Mesendoderm (in vitro differentiated cells): ENCODE results near the gene ACAP3.

Experiments
- DNase-seq: peaks from one replicate; pipeline ENCODE4 v3.0.0; 2013
- H2AK5ac ChIP-seq: 2 replicates; pipeline ENCODE4 v1.6.1; 2013; ENCODE audit warnings: low read length, inconsistent platforms
- H2BK120ac ChIP-seq: 2 replicates; pipeline ENCODE4 v1.6.1; 2013; ENCODE audit warnings: low read depth, mild to moderate bottlenecking, low read length, moderate library complexity, mixed read lengths
- H2BK15ac ChIP-seq: replicated peaks from 2 replicates; pipeline ENCODE4 v1.6.1; 2013; ENCODE audit warnings: low read depth, mild to moderate bottlenecking, moderate library complexity
- H2BK5ac ChIP-seq: 2 replicates; pipeline ENCODE4 v1.6.1; 2013; ENCODE audit warnings: low read length, inconsistent platforms
- H3K18ac ChIP-seq: 2 replicates; pipeline ENCODE4 v1.6.1; 2013; ENCODE audit warnings: mild to moderate bottlenecking, low read length, mixed read lengths
- H3K23ac ChIP-seq: one replicate; pipeline ENCODE4 v1.6.1; 2013; ENCODE audit warnings: low read length
- H3K27ac ChIP-seq: 2 replicates; pipeline ENCODE4 v1.5.1; 2013; ENCODE audit warnings: low read depth, mild to moderate bottlenecking, inconsistent platforms, low read length, moderate library complexity
- H3K27me3 ChIP-seq: 2 replicates; pipeline ENCODE4 v1.6.1; 2013; ENCODE audit warnings: low read length, control low read depth, mild to moderate bottlenecking, inconsistent platforms; ENCODE audit not compliant: insufficient read depth, poor library complexity
- H3K36me3 ChIP-seq: 2 replicates; pipeline ENCODE4 v1.6.1; 2013; ENCODE audit warnings: low read length, inconsistent platforms; ENCODE audit not compliant: control insufficient read depth, insufficient read depth
- H3K4ac ChIP-seq: one replicate; pipeline ENCODE4 v1.6.1; 2013; ENCODE audit warnings: low read depth, mild to moderate bottlenecking, low read length, moderate library complexity
- H3K4me1 ChIP-seq: 2 replicates; pipeline ENCODE4 v1.6.1; 2013; ENCODE audit warnings: low read depth, low read length, inconsistent platforms; ENCODE audit not compliant: control insufficient read depth
- H3K4me2 ChIP-seq: 2 replicates; pipeline ENCODE4 v1.6.1; 2013; ENCODE audit warnings: low read length
- H3K4me3 ChIP-seq: 2 replicates; pipeline ENCODE4 v1.5.1; 2013; ENCODE audit warnings: mild to moderate bottlenecking, low read length
- H3K56ac ChIP-seq: one replicate; pipeline ENCODE4 v1.6.1; 2013; ENCODE audit warnings: low read length
- H3K79me1 ChIP-seq: 2 replicates; pipeline ENCODE4 v1.6.1; 2013; ENCODE audit warnings: low read length, inconsistent platforms
- H3K79me2 ChIP-seq: 2 replicates; pipeline ENCODE4 v1.6.1; 2013; ENCODE audit warnings: mild to moderate bottlenecking, low read length; ENCODE audit not compliant: control insufficient read depth, insufficient read depth
- H3K9ac ChIP-seq: 2 replicates; pipeline ENCODE4 v1.6.1; 2013; ENCODE audit warnings: low read length, inconsistent platforms
- H4K5ac ChIP-seq: one replicate; pipeline ENCODE4 v1.6.1; 2013; ENCODE audit warnings: low read length
- H4K8ac ChIP-seq: one replicate; pipeline ENCODE4 v1.6.1; 2013; ENCODE audit warnings: low read depth, mild to moderate bottlenecking, control low read depth, low read length, moderate library complexity
- whole genome bisulfite sequencing: extraction: QIAGEN DNeasy Blood & Tissue Kit; methylation state at CpG from one replicate; pipeline ENCODE4 v1.1.7; 2013; ENCODE audit warnings: low lambda C conversion rate, missing lambda C conversion rate; ENCODE audit not compliant: insufficient coverage; ENCODE audit errors: extremely low coverage; 5-methylcytosine and 5-hydroxymethylcytosine counted together

ACAP3 gene

DNA sequence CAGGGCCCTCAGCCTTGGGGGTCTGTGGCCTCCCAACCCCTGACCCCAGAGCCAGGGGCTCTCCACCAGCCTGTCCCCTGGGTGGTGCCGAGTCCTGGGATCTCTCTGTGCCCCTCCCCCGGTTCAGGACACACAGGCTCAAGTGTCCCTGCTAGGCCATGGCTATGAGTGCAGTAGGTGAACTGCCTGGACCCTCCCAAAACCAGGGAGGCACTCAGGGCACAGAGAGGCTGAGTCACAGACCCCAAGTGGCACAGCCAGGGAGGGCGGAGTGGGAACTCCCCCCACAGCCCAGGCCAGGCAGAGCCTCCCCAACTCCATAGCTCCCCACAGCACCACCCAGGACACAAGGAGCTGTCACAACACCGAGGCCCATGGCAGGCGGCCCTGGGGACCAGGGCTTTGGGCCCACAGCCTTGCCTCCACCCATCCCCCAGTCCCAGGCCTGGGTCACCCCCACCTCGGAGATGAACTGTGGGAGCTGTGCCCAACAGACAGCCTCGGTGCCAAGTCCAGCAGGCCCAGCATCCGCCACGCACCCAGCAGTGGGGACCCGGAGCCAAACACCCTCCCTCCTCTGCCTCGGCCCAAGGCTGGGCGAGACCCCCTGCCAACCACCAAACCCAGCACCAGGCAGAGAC lies 38.2 kb upstream of the ACAP3 start:
- H3K9ac ChIP-seq = no peak overlapping the region
- peaks cover 13% of the 10 kb centered on the region for H3K79me1 ChIP-seq
- peaks cover 2% of the 10 kb centered on the region for H3K4me1 ChIP-seq
- H3K4me2 ChIP-seq = no peak overlapping the region
- H3K4me3 ChIP-seq = no peak overlapping the region
- H2AK5ac ChIP-seq = no peak overlapping the region
- no peaks in the 10 kb centered on the region for H3K27me3 ChIP-seq
- no CpG with 5 or more reads among the region's 12 CpGs for WGBS
- no peak overlapping the region for H3K27ac ChIP-seq
- H3K4ac ChIP-seq = no peak overlapping the region
- DNase-seq = no peak
- no peak overlapping the region for H3K23ac ChIP-seq
- H2BK120ac ChIP-seq = no peak overlapping the region
- H4K5ac ChIP-seq = no peak overlapping the region
- H4K8ac ChIP-seq = no peak overlapping the region
- H3K79me2 ChIP-seq = peaks cover 16% of the 10 kb centered on the region
- H2BK5ac ChIP-seq = no peak overlapping the region
- no peak overlapping the region for H3K56ac ChIP-seq
- no peak overlapping the region for H2BK15ac ChIP-seq
- peaks cover 4% of the 10 kb centered on the region for H3K36me3 ChIP-seq
- H3K18ac ChIP-seq = no peak overlapping the region

DNA sequence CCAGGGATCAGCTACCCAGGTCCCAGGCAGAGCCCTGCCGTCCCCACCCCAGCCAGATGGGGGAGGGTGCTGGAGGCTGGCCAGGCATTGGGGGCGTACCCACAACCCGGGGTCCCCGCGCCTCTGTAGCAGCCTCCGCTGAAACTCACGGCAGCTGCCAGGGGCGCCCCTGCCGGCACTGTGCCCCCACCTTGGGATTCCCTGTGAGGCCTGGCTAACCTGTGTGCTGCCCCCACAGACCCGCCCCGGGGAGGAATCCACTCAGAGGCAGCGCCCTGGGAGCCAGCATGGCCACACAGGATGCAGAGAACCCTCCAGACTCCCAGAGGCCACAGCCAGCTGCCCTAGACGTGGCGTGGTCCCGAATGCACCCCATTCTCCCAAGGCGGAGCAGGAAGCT lies 37.7 kb upstream of the ACAP3 start:
- H3K36me3 ChIP-seq = peaks cover 7% of the 10 kb centered on the region
- no peak overlapping the region for H3K4me2 ChIP-seq
- no peak overlapping the region for H3K27ac ChIP-seq
- H2AK5ac ChIP-seq = no peak overlapping the region
- WGBS = no CpG with 5 or more reads among the region's 16 CpGs
- no peak overlapping the region for H2BK5ac ChIP-seq
- no peaks in the 10 kb centered on the region for H3K27me3 ChIP-seq
- DNase-seq = no peak
- no peak overlapping the region for H3K56ac ChIP-seq
- H3K4ac ChIP-seq = no peak overlapping the region
- H3K4me1 ChIP-seq = peaks cover 2% of the 10 kb centered on the region
- H3K9ac ChIP-seq = no peak overlapping the region
- no peak overlapping the region for H3K23ac ChIP-seq
- no peak overlapping the region for H3K18ac ChIP-seq
- peaks cover 13% of the 10 kb centered on the region for H3K79me1 ChIP-seq
- H2BK120ac ChIP-seq = no peak overlapping the region
- no peak overlapping the region for H3K4me3 ChIP-seq
- peaks cover 16% of the 10 kb centered on the region for H3K79me2 ChIP-seq
- H4K8ac ChIP-seq = no peak overlapping the region
- H4K5ac ChIP-seq = no peak overlapping the region
- H2BK15ac ChIP-seq = no peak overlapping the region

DNA sequence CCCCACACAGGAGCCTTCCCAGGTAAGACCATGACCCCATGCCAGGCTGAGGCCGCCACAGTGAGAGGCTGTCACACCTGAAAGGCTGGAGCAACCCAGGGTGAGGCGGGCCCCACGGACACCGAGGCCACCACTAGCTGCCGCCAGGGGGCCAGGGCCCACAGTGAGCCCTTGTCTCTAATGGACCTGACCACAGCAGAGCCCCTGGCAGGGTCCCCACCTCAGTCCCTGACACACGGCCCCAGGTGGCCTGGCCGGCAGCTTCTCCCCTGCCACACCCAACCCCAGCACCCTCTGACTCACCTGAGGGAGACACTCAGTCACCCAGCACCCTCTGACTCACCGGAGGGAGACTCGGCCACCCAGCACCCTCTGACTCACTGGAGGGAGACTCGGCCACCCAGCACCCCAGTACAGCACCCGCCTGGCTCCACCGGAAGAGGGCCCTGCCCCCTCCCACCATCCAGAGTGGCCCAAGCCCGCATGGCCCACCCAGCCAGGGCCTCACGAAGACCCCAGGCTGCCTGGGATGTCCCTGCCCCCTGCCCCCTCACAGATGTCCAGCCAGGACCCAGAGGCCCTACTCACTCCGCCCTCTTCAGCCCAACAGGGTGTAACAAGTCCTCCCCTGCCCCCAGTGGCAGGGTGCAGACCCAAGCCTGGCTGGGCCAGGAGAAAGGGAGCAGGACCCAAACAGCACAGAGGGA lies 37.1 kb upstream of the ACAP3 start:
- Histone ChIP-seq H3K4ac (no peak overlapping the region), H3K79me1 (peaks cover 13% of the 10 kb centered on the region), H3K18ac (no peak overlapping the region), H3K4me2 (no peak overlapping the region), H3K27me3 (no peaks in the 10 kb centered on the region), H2AK5ac (no peak overlapping the region), H2BK5ac (no peak overlapping the region), H3K27ac (no peak overlapping the region), H3K4me3 (no peak overlapping the region), H3K56ac (no peak overlapping the region), H4K5ac (no peak overlapping the region), H2BK120ac (no peak overlapping the region), H3K23ac (no peak overlapping the region), H3K79me2 (peaks cover 16% of the 10 kb centered on the region), H2BK15ac (no peak overlapping the region), H4K8ac (no peak overlapping the region), H3K36me3 (peaks cover 7% of the 10 kb centered on the region), H3K9ac (no peak overlapping the region), H3K4me1 (peaks cover 2% of the 10 kb centered on the region)
- DNase-seq = no peak
- WGBS = no CpG with 5 or more reads among the region's 15 CpGs

DNA sequence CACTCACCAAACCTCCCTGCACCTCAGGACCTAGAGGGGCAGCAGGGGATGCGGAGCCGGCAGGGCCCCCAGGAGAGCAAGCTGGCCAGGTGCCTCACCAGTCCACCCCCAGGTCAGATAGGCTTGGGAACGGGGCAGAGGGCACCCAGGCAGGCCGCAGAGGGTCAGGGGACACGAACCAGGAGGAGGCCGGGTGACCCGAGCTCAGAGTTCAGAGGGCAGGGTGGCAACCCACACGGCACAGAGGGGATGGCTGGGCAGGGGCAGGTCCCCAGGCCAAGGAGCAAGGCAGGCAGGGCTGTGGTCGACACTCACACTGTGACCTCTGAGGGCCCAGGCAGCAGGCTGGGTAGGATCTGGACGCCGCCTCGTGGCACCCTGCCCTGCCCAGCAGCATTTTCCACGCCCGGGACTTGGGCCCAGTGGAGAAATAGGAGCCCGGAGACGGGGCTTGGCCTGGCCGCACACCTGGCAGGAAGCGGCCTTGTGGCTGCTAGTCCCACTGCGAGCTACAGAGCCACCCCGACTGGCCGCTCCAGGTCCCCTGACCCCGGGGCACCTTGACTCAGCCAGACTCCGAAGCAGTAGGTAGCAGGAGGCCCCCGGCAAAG lies 36.2 kb upstream of the ACAP3 start:
- DNase-seq = no peak
- no peak overlapping the region for H3K9ac ChIP-seq
- no peak overlapping the region for H3K56ac ChIP-seq
- no peak overlapping the region for H4K8ac ChIP-seq
- no peak overlapping the region for H4K5ac ChIP-seq
- H2BK15ac ChIP-seq = no peak overlapping the region
- no peak overlapping the region for H3K18ac ChIP-seq
- H3K27me3 ChIP-seq = no peaks in the 10 kb centered on the region
- no peak overlapping the region for H2AK5ac ChIP-seq
- H3K23ac ChIP-seq = no peak overlapping the region
- H3K4ac ChIP-seq = no peak overlapping the region
- no CpG with 5 or more reads among the region's 24 CpGs for WGBS
- peaks cover 2% of the 10 kb centered on the region for H3K4me1 ChIP-seq
- no peak overlapping the region for H3K4me3 ChIP-seq
- no peak overlapping the region for H2BK120ac ChIP-seq
- no peak overlapping the region for H3K27ac ChIP-seq
- peaks cover 13% of the 10 kb centered on the region for H3K79me1 ChIP-seq
- no peak overlapping the region for H2BK5ac ChIP-seq
- H3K79me2 ChIP-seq = peaks cover 16% of the 10 kb centered on the region
- no peak overlapping the region for H3K4me2 ChIP-seq
- peaks cover 7% of the 10 kb centered on the region for H3K36me3 ChIP-seq

DNA sequence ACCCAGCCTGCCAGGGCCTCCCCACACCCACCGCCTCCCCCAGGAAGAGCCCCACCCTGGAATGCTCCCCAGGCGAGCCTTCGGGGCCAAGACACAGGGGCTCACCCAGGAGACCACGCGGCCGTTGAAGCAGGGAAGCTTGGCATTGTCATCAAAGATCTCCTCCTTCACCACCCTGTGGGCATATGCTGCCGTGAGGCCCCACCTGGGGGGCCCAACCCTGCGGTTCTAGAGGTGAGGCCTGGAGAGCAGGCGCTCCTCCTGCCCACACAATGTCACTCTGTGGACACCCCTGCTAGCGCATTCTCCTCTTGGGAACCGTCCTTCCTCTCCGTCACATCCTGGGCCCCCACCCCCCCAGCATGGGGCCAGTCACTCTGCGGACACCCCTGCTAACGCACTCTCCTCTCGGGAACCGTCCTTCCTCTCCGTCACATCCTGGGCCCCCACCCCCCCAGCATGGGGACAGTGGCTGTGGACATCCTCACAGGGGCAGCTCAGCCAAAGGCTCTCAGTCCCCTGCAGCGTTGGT lies 34.9 kb upstream of the ACAP3 start:
- Histone ChIP-seq H2BK120ac (no peak overlapping the region), H3K79me2 (peaks cover 15% of the 10 kb centered on the region), H3K56ac (no peak overlapping the region), H3K4me3 (no peak overlapping the region), H3K4me2 (no peak overlapping the region), H3K27ac (no peak overlapping the region), H3K18ac (no peak overlapping the region), H3K4me1 (peaks cover 1% of the 10 kb centered on the region), H2BK15ac (no peak overlapping the region), H3K36me3 (peaks cover 7% of the 10 kb centered on the region), H2AK5ac (no peak overlapping the region), H3K9ac (no peak overlapping the region), H3K27me3 (no peaks in the 10 kb centered on the region), H3K23ac (no peak overlapping the region), H2BK5ac (no peak overlapping the region), H3K4ac (no peak overlapping the region), H4K8ac (no peak overlapping the region), H4K5ac (no peak overlapping the region), H3K79me1 (peaks cover 13% of the 10 kb centered on the region)
- no peak for DNase-seq
- WGBS = no CpG with 5 or more reads among the region's 18 CpGs
